IMR-90 (cell line): ENCODE results near the gene RNU1-4. TPM values are rescaled to one million over a fixed set of nuclear protein-coding genes. Genes with fewer than 3 reads are reported as not detected.
"Not testable (repeated sequence)": the region's sequence is repeated elsewhere in the genome, so short reads cannot be mapped to it uniquely, and the experiment has no call there.

Experiments
- ATAC-seq: fragments of 200-7000 bp; cut with Tn5 transposase; 2 replicates; pipeline ENCODE4 v1.9.1; 2020; ENCODE audit warnings: low read depth, mild to moderate bottlenecking, moderate library complexity
- BruUV-seq: library from RNA; stranded (reverse); fragments of 400-500 nt; replicated peaks from 2 replicates; lab custom pipeline; 2021; lab: Mats Ljungman, UMichigan
- CTCF ChIA-PET: fragments of 300-600 bp; formaldehyde crosslinking; extraction: SDS; loops from one replicate; lab custom pipeline; 2021; ENCODE audit warnings: antibody characterized with exemption; lab: Yijun Ruan, JAX
- POLR2A ChIA-PET: fragments of 300-600 bp; sonication (Branson Sonifier 250); formaldehyde crosslinking; loops from one replicate; lab custom pipeline; 2022; ENCODE audit warnings: antibody characterized with exemption; ENCODE audit not compliant: unreplicated experiment; lab: Charles Lee
- DNase-seq: peaks from one replicate; pipeline ENCODE4 v3.0.0; 2013
- H2AFZ ChIP-seq: replicated peaks from 2 replicates; pipeline ENCODE3; 2013; ENCODE audit warnings: low read length, mild to moderate bottlenecking; ENCODE audit not compliant: poor library complexity
- H2AK5ac ChIP-seq: 2 replicates; pipeline ENCODE4 v1.6.1; 2013; ENCODE audit warnings: low read depth, low read length, inconsistent platforms
- H2AK9ac ChIP-seq: replicated peaks from 2 replicates; pipeline ENCODE3; 2013; ENCODE audit warnings: mild to moderate bottlenecking, low read depth, low read length, moderate library complexity; ENCODE audit not compliant: poor library complexity
- H2BK120ac ChIP-seq: 2 replicates; pipeline ENCODE4 v1.6.1; 2013; ENCODE audit warnings: low read depth, low read length, inconsistent platforms
- H2BK15ac ChIP-seq: 3 replicates; pipeline ENCODE4 v1.6.1; 2013; ENCODE audit warnings: low read depth, low read length, inconsistent platforms
- H2BK20ac ChIP-seq: 2 replicates; pipeline ENCODE4 v1.6.1; 2013; ENCODE audit warnings: low read depth, mild to moderate bottlenecking, inconsistent platforms, low read length, moderate library complexity
- H2BK5ac ChIP-seq: 2 replicates; pipeline ENCODE4 v1.6.1; 2013; ENCODE audit warnings: mild to moderate bottlenecking, low read depth, low read length, inconsistent platforms; ENCODE audit not compliant: poor library complexity, severe bottlenecking
- H3K14ac ChIP-seq: replicated peaks from 2 replicates; pipeline ENCODE4 v1.6.1; 2013; ENCODE audit warnings: low read depth, low read length, inconsistent platforms
- H3K18ac ChIP-seq: 2 replicates; pipeline ENCODE4 v1.6.1; 2013; ENCODE audit warnings: low read depth, low read length, control low read depth
- H3K23ac ChIP-seq: 2 replicates; pipeline ENCODE4 v1.6.1; 2013; ENCODE audit warnings: low read depth, low read length, inconsistent platforms
- H3K27ac ChIP-seq: 2 replicates; pipeline ENCODE4 v1.5.1; 2013; ENCODE audit warnings: mild to moderate bottlenecking, control low read depth, low read length; ENCODE audit not compliant: insufficient read depth
- H3K27me3 ChIP-seq: 2 replicates; pipeline ENCODE4 v1.6.1; 2013; ENCODE audit warnings: low read length; ENCODE audit not compliant: control insufficient read depth, insufficient read depth
- H3K36me3 ChIP-seq: 2 replicates; pipeline ENCODE4 v1.6.1; 2013; ENCODE audit warnings: low read length, mixed read lengths; ENCODE audit not compliant: control insufficient read depth, insufficient read depth
- H3K4ac ChIP-seq: 2 replicates; pipeline ENCODE4 v1.6.1; 2013; ENCODE audit warnings: low read depth, low read length, inconsistent platforms
- H3K4me1 ChIP-seq: 2 replicates; pipeline ENCODE4 v1.6.1; 2013; ENCODE audit warnings: low read length, mixed read lengths; ENCODE audit not compliant: control insufficient read depth, insufficient read depth
- H3K4me2 ChIP-seq: 2 replicates; pipeline ENCODE4 v1.6.1; 2013; ENCODE audit warnings: low read depth, mild to moderate bottlenecking, control low read depth, low read length, moderate library complexity
- H3K4me3 ChIP-seq: 2 replicates; pipeline ENCODE4 v1.5.1; 2013; ENCODE audit warnings: low read depth, mild to moderate bottlenecking, control low read depth, low read length, moderate library complexity; ENCODE audit not compliant: insufficient read depth
- H3K56ac ChIP-seq: 2 replicates; pipeline ENCODE4 v1.6.1; 2013; ENCODE audit warnings: low read length, inconsistent platforms; ENCODE audit not compliant: insufficient read depth; ENCODE audit errors: extremely low read depth
- H3K79me1 ChIP-seq, 2 experiments: 2 replicates each; pipeline ENCODE4 v1.6.1; 2013; ENCODE audit warnings: low read length in 2 of 2, inconsistent platforms in 1 of 2, low read depth in 1 of 2
- H3K9ac ChIP-seq: 2 replicates; pipeline ENCODE4 v1.6.1; 2013; ENCODE audit warnings: low read depth, low read length, control low read depth
- H3K9me1 ChIP-seq: 2 replicates; pipeline ENCODE4 v1.6.1; 2013; ENCODE audit warnings: low read length, inconsistent platforms; ENCODE audit not compliant: insufficient read depth
- H3K9me3 ChIP-seq: 2 replicates; pipeline ENCODE4 v1.6.1; 2013; ENCODE audit warnings: low read length; ENCODE audit not compliant: control insufficient read depth, insufficient read depth
- H4K20me1 ChIP-seq: 2 replicates; pipeline ENCODE4 v1.6.1; 2013; ENCODE audit warnings: low read length, inconsistent platforms; ENCODE audit not compliant: insufficient read depth
- H4K5ac ChIP-seq: 2 replicates; pipeline ENCODE4 v1.6.1; 2013; ENCODE audit warnings: mild to moderate bottlenecking, low read depth, low read length, control low read depth
- H4K8ac ChIP-seq, 2 experiments: 2 replicates each; pipeline ENCODE4 v1.6.1; 2013; ENCODE audit warnings: low read depth in 2 of 2, low read length in 2 of 2, control low read depth in 1 of 2, inconsistent platforms in 1 of 2
- H4K91ac ChIP-seq: 2 replicates; pipeline ENCODE4 v1.6.1; 2013; ENCODE audit warnings: low read depth, low read length, inconsistent platforms; ENCODE audit not compliant: insufficient read depth
- WGBS, 2 experiments: methylation state at CpG; one replicate each; pipeline versions ENCODE4 v1.1.5 to v1.1.7; 2013; ENCODE audit warnings: missing lambda C conversion rate in 2 of 2; ENCODE audit not compliant: insufficient read length in 1 of 2; ENCODE audit errors: extremely low coverage in 2 of 2; 5-methylcytosine and 5-hydroxymethylcytosine counted together
- dilution Hi-C: fragments of 300-500 bp; cut with HindIII; formaldehyde crosslinking; loops from one replicate; pipeline ENCODE4 v1.14.3; 2018; ENCODE audit warnings: low sequenced_read_pairs; ENCODE audit not compliant: unreplicated experiment
- in situ Hi-C: fragments of 300-500 bp; cut with MboI; formaldehyde crosslinking; loops from 3 replicates; pipeline ENCODE4 v1.14.3; 2019; ENCODE audit warnings: low sequenced_read_pairs, inconsistent platforms, mixed read lengths
- intact Hi-C: fragments of 100-400 bp; cut with micrococcal nuclease; formaldehyde crosslinking; loops from 2 replicates; pipeline ENCODE4 v1.10.0; 2022
- polyA plus RNA-seq, 3 experiments: library from polyadenylated mRNA; depleted of rRNA; stranded (reverse); fragments of >200 nt; gene quantifications; 2 replicates each; pipeline ENCODE4 v1.2.3, GENCODE V29; 2012; ENCODE audit warnings: low replicate concordance in 1 of 3
- total RNA-seq: library from RNA; depleted of rRNA; stranded (reverse); fragments of >200 nt; gene quantifications from 2 replicates; pipeline ENCODE4 v1.2.3, GENCODE V29; 2012

Gene RNU1-4
- total and polyA plus RNA-seq, 2 of the 4 experiments (the other 2 are of a cell fraction), result under 0.01 TPM; not detected in 1

GRCh38 chr1:16764248-16764819, 24.0 kb downstream of the RNU1-4 start:
- H3K14ac ChIP-seq, CTCF ChIA-PET, H3K9ac ChIP-seq, dilution Hi-C loops, H3K4me1 ChIP-seq, H3K56ac ChIP-seq, H3K4ac ChIP-seq, in situ Hi-C loops, H3K23ac ChIP-seq, BruUV-seq, H3K4me2 ChIP-seq, H2BK20ac ChIP-seq, H2AK5ac ChIP-seq, H3K79me1 ChIP-seq, H3K36me3 ChIP-seq, H2BK15ac ChIP-seq, H2BK120ac ChIP-seq, H3K4me3 ChIP-seq, DNase-seq, H2BK5ac ChIP-seq, H3K9me3 ChIP-seq, H4K8ac ChIP-seq, H4K5ac ChIP-seq, H3K27ac ChIP-seq, H2AFZ ChIP-seq, intact Hi-C loops, H3K18ac ChIP-seq, H2AK9ac ChIP-seq, POLR2A ChIA-PET, H4K91ac ChIP-seq, ATAC-seq, H4K20me1 ChIP-seq, H3K9me1 ChIP-seq: not testable (repeated sequence)
- peaks cover 11% of the 10 kb centered on the region for H3K27me3 ChIP-seq
- no CpG with 5 or more reads among the region's 9 CpGs for WGBS, 2 experiments

- H3K4me2 ChIP-seq, H3K36me3 ChIP-seq, H4K20me1 ChIP-seq, H3K79me1 ChIP-seq, H4K5ac ChIP-seq, ATAC-seq, CTCF ChIA-PET, H4K8ac ChIP-seq, H3K9me3 ChIP-seq, H2AFZ ChIP-seq, H2AK9ac ChIP-seq, H2AK5ac ChIP-seq, dilution Hi-C loops, in situ Hi-C loops, DNase-seq, H3K27ac ChIP-seq, H3K4me1 ChIP-seq, H3K4ac ChIP-seq, H3K14ac ChIP-seq, H3K23ac ChIP-seq, H3K9ac ChIP-seq, H3K9me1 ChIP-seq, H2BK20ac ChIP-seq, intact Hi-C loops, H3K4me3 ChIP-seq, BruUV-seq, POLR2A ChIA-PET, H2BK15ac ChIP-seq, H3K56ac ChIP-seq, H2BK5ac ChIP-seq, H4K91ac ChIP-seq, H2BK120ac ChIP-seq, H3K18ac ChIP-seq: not testable (repeated sequence)
- 71% methylated on average over 2 of the region's 15 CpGs; no CpG with 5 or more reads in 1 of the 2 experiments for whole genome bisulfite sequencing, 2 experiments
- H3K27me3 ChIP-seq, result peaks cover 11% of the 10 kb centered on the region
Observed at GRCh38 chr1:16764820-16765655, 24.7 kb downstream of the RNU1-4 start.
